DOHH2 (cell line): ENCODE measurements around the gene DCANP1.

Source experiments
- EZH2phosphoT487 ChIP-seq: fragments of 200-600 bp; sonication (generic); IDR thresholded peaks from 2 replicates; pipeline ENCODE4 v1.6.1; 2017; ENCODE audit warnings: borderline replicate concordance, mild to moderate bottlenecking, antibody characterized with exemption, low read length, moderate library complexity, mixed read lengths
- TF ChIP-seq, protein P1 (sequence below): fragments of 200-600 bp; sonication (generic); IDR thresholded peaks from one replicate; pipeline ENCODE4 v1.5.1; 2014; ENCODE audit warnings: antibody characterized with exemption, mild to moderate bottlenecking, low read depth, low read length; ENCODE audit not compliant: poor library complexity, severe bottlenecking

DNA sequence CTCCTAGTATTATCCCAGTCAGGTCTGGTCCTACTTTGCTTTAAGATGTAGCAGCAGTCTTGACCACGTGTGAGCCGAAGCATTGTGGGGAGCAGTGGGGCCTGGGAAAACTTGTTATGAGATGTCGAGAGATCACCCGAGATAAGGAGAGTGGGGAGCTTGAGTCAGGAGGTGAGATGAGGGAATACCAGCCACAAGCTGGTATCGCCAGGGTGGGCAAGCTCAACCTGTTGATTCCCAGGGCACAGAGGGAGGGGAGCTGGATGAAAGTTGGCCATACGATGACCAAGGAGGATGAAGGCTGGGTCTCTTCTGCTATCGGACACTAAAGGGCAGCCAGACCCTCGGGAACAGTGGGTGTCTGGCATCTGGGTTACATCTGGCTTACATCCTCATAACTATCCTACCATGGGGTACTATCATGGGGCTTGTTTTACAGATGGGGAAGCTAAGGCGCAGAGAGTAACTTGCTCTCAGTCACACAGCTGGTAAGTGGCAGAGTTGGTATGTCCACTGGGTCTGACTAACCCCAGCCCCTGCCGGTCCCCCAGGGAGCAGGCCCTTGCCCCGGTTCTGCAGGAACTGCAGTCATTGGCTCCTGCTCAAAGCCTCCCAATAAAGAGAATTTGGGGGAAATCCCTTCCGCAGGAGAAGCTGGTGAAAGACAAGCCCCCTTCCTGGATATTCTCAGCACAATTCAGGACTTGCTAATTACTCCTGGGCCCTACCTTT is 18.4 kb upstream of the DCANP1 start:
- TF ChIP-seq, protein P1, sequence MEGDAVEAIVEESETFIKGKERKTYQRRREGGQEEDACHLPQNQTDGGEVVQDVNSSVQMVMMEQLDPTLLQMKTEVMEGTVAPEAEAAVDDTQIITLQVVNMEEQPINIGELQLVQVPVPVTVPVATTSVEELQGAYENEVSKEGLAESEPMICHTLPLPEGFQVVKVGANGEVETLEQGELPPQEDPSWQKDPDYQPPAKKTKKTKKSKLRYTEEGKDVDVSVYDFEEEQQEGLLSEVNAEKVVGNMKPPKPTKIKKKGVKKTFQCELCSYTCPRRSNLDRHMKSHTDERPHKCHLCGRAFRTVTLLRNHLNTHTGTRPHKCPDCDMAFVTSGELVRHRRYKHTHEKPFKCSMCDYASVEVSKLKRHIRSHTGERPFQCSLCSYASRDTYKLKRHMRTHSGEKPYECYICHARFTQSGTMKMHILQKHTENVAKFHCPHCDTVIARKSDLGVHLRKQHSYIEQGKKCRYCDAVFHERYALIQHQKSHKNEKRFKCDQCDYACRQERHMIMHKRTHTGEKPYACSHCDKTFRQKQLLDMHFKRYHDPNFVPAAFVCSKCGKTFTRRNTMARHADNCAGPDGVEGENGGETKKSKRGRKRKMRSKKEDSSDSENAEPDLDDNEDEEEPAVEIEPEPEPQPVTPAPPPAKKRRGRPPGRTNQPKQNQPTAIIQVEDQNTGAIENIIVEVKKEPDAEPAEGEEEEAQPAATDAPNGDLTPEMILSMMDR: no peak
- no peak for TF ChIP-seq EZH2phosphoT487
